Fibroblast of skin of right quadriceps (primary cell): ENCODE measurements around the gene RASL10B.

ENCODE experiments used
- DNase-seq: peaks from one replicate; pipeline ENCODE4 v3.0.0-alpha.2; 2013

RASL10B gene

GRCh38 chr17:35766489-35766877 lies 35.0 kb downstream of the RASL10B start:
- DNase-seq = no peak

GRCh38 chr17:35766903-35767510 lies 35.6 kb downstream of the RASL10B start:
- DNase-seq = peak; percentile 45

GRCh38 chr17:35768797-35769196 lies 37.4 kb downstream of the RASL10B start:
- no peak for DNase-seq

- no peak for DNase-seq
These were observed 38.6 kb downstream of the RASL10B start for GRCh38 chr17:35769895-35770486.

GRCh38 chr17:35773129-35773528 lies 41.7 kb downstream of the RASL10B start:
- no peak for DNase-seq

GRCh38 chr17:35773679-35774425 lies 42.4 kb downstream of the RASL10B start:
- no peak for DNase-seq

- peak; percentile 43 for DNase-seq
These were observed 43.1 kb downstream of the RASL10B start for GRCh38 chr17:35774499-35774898.

- no peak for DNase-seq
These were observed 43.6 kb downstream of the RASL10B start for GRCh38 chr17:35775039-35775438.

GRCh38 chr17:35775583-35775982 lies 44.1 kb downstream of the RASL10B start:
- no peak for DNase-seq

- DNase-seq = peak; percentile 9
These were observed 47.3 kb downstream of the RASL10B start for GRCh38 chr17:35778641-35779196.

GRCh38 chr17:35780950-35781349 lies 49.5 kb downstream of the RASL10B start:
- peak; percentile 24 for DNase-seq

GRCh38 chr17:35784895-35785294 lies 53.5 kb downstream of the RASL10B start:
- no peak for DNase-seq

- DNase-seq = no peak
These were observed 55.5 kb downstream of the RASL10B start for GRCh38 chr17:35786941-35787432.

GRCh38 chr17:35788477-35789368 lies 57.3 kb downstream of the RASL10B start:
- peak; percentile 90 for DNase-seq

- no peak for DNase-seq
These were observed 59.4 kb downstream of the RASL10B start for GRCh38 chr17:35790841-35791240.

- no peak for DNase-seq
These were observed 60.4 kb downstream of the RASL10B start for GRCh38 chr17:35791681-35792350.
